GM19455 (cell line): ENCODE measurements around the gene PTTG1IP.

Source experiments
- ATAC-seq: cut with Tn5 transposase; IDR thresholded peaks from one replicate; pipeline ENCODE4 v1.9.1; 2021; ENCODE audit not compliant: unreplicated experiment

Gene PTTG1IP

DNA sequence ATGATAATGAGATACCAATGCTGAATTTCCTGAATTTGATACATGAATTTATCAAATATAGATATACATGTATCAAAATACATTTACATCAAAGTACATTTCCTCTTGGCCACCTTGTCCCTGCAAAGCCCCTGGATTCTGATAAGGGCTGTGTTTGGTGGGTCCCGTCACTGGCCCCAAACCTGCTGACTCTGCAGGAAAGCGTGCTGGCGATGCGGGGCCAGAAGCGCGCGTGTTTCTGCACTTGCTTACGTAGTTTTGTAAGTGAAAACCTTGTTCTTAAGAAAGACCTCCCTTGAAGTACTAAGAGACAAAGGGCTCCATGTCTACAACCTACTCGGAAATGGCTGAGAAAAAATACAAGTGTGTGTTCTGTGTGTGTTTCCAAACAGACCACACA is 36.2 kb upstream of the PTTG1IP start:
- ATAC-seq, result no peak

GRCh38 chr21:44908908-44909307 is 35.4 kb upstream of the PTTG1IP start:
- no peak for ATAC-seq

DNA sequence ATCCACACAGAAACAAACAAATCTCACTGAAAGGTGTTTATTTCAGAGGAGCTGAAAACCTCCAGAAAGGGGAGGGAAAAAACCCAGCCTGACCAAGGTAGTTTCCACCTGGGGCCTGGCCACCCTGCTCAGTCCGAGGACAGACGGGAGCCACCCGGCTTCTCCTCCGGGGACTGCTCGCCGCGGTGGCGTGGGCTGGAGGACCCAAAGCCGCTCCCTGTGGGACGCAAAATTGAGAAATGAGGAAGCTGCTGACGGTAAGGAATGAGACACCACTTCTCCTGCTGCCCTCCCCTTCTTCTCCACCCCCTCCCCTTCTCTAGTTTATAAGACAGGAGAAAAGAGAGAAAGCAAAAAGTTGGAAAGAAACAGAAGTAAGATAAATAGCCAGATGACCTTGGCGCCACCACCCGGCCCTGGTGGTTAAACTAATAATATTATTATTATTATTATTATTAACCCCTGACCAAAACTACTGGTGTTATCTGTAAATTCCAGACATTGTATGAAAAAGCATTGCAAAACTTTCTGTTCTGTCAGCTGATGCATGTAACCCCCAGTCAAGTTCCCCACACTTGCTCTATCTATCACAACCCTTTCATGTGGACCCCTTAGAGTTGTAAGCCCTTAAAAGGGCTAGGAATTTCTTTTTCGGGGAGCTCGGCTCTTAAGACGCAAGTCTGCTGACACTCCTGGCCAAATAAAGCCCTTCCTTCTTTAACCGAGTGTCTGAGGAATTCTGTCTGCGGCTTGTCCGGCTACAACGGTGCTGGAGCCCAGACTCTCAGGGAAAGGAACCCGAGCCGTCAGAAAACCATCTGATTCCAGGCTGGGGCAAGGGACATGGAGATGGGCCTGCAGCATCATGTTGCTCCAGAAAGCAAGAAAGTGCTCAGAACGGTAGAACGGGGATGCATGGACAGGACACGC is 34.7 kb upstream of the PTTG1IP start:
- ATAC-seq, result no peak

GRCh38 chr21:44907225-44907965 is 33.9 kb upstream of the PTTG1IP start:
- no peak for ATAC-seq

DNA sequence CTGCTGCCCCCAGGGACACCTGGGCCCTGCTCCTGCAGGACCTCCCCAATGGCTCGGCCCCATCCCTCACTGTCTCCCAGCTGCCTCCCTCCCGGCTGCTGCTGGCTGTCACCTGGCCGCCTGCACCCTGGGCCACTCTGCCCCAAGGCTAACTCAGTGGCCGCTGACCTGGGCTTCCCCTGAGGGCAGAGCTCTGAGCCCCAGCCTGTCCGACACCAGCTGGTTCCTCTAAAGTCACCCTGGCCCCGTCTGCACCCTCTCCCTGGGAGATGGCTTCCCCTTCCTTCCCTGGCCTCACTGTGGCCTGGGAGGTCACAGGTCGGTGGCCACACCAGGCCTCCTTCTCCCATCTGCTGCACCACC is 32.2 kb upstream of the PTTG1IP start:
- no peak for ATAC-seq

DNA sequence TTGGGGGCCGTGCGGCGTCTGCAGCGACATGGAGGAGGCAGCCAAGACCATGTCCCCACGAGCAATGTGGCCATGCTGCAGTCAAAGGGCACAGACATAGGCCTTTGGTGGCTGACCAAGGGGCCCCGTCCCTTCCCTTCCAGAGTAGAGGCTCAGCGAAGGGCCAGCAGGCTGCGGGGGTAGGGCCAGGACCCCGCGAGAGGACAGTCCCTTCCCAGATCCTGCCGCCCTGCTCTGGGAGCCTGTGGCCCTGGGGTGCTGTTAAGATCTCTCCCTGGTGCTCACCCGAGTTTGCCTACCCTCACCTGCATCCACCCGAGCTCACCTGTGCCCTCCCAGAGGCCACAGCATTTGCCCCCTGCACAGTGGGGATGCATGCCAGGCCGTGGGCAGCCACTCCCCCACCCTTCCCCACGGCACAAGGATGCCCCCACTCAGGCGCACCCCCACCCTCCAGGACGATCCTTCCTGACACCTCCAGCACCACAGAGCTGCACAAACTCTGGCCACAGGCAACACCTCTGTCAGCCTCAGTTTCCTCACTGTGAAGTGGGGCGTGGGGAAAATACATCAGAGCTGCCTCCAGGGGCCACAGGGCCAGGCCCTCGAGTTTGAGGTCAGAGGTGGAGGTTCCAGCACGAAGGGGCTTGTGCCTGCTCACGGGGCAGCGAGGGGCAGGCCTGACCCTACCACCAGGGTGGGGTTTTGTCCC is 31.7 kb upstream of the PTTG1IP start:
- no peak for ATAC-seq

- ATAC-seq, result no peak
Measured at GRCh38 chr21:44904141-44904923, 30.8 kb upstream of the PTTG1IP start.

DNA sequence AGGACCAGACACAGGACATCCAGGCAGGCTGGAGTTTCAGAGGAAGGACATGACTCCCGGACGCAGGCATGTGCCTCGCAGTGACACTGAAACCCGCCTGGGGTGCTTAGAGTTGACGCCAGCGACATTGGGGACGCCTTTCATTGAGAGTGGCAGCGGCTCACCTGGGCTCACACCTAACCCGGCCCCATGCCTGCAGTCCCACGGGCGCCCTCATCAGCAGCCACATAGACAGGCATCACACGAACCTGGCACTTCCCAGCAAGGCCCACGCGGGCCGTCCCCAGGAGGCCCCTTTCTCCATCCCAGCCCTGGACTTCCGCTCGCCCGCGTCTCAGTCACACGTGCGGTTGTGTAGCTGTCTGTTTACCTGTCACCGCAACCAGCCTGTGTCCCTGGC is 30.2 kb upstream of the PTTG1IP start:
- no peak for ATAC-seq

GRCh38 chr21:44903050-44903685 is 29.7 kb upstream of the PTTG1IP start:
- no peak for ATAC-seq

GRCh38 chr21:44902268-44903049 is 29.0 kb upstream of the PTTG1IP start:
- no peak for ATAC-seq

DNA sequence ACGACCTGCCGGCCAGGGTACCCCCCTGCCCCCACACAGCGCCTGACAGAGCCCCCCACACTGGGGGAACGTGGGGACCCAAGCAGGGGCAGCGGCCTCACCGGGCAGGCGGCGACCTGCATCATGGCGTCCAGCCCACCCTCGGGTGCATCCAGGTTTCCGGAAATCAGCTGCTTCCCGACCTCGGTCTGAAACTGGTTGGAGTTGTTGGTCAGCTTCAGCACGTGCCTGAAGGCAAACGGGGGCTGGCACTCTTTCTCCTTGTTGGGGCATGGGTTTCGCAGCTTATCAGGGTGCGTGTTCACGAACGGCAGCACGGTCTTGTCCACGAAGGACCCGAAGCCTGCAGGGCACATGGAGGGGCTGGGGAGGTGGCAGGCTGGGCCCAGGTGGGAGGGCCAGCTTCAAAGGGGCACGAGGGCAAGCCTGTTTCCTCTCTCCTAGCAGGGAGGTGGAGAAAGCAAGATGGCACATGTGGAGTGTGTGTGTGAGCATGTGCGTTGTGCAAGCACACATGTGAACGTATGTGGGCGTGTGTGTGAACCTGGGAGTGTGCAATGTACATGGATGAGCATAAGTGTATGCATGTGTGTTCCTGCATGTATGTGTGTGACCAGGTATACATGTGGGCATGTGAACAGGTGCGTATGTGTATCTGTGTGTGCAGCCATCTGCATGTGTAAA is 28.0 kb upstream of the PTTG1IP start:
- no peak for ATAC-seq

GRCh38 chr21:44900559-44901251 is 27.2 kb upstream of the PTTG1IP start:
- ATAC-seq, result no peak

DNA sequence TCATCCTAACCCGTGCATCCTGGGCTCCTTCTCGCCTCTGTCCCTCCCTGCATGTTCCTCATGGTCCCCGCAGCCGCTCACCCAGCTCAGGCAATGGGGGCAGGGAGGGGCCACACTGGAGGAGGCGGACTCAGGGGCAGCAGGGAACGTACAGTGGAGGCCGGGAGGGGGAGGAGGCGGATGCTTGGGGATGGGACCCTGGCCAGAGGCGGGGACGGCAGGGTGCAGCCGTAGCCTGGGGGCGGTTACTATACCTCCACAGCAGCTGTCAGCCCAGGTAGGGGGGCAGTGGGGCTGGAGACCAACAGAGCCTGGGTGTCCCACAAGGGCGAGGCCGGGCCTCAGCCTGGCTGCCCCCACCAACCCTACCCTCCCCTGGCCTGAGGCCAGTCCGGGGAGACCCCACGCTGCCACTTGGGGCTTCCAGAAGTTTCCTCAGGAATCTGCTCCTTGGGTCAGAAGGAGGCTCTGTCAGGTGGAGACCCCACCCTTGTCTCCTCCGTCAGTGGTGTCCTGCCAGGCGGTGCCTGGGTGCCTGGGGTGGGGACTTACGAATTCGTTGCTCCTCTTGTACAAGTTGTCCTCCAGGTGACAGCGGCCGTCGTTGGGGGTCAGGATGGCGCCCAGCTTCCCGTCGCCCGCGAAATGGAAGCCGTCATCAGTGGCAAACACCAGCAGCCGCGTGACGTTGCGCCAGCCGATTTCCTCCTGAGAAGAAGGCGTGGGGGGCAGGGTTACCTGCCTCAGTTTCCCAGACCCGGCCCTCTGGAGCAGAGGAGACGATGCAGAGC is 26.5 kb upstream of the PTTG1IP start:
- no peak for ATAC-seq

DNA sequence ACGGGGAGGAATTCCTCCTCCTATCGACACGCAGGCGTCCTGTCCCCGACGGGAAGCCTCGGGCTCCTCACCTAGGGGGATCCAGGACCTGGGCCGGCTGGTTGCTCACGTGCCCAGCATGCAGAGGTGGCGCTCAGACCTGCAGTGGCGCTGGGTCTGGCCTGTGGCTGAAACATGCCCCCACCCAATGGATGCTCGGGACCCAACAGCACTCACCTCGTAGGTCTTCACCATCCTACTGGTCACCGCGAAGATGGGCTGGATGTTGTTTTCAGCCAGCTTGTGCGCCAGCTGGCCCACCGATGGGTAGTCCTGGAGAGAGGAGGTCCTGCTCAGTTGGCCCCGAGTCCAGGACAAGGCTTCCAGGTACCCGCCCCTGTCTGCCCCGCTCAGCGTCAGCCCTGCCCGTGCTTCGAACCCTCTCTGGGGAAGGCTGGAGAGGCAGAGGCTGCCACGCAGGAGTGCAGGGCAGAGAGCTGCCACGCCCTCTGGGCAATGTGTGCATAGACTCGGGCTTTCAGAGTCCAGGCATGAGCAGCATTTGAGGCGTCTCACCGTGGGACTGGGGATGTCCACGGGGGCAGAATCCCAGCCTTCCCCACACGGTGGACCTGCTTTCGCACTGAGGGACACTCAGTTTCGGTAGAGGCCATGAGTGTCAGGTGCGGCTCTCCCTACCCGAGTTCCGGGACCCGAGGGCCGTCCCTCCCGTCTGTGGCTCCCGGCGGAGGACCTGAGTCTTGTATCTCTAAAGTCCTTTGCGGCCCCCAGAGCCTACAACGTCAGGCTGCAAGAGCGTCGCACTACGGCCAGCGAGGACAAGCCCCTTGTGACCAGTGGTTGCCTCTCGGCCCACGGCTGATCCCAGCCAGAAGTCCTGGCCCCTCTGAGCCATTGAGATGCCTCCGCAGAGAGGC is 25.6 kb upstream of the PTTG1IP start:
- ATAC-seq, result no peak

DNA sequence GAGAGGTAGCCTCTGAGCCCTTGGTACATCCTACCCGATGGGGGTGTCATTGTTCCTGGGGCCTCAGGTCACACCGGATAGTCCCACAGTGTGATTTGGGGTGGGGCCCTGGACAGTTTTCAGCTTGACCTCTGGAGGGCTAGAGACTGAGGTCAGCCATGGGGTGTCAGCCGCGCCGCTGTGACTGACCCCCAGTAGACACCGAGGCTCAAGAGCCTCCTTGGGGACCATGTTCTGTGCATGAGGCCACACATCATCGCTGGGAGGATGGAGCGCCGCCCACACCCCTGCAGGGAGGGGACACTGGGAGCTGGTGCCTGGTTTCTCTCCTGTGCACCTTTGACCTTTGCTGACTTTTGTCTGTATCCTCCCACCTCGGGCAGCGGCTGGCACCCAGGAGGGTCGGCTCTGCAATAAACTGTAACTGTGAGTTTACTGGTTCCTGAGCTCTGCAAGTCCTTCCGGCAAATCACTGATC is 24.6 kb upstream of the PTTG1IP start:
- ATAC-seq, result no peak

DNA sequence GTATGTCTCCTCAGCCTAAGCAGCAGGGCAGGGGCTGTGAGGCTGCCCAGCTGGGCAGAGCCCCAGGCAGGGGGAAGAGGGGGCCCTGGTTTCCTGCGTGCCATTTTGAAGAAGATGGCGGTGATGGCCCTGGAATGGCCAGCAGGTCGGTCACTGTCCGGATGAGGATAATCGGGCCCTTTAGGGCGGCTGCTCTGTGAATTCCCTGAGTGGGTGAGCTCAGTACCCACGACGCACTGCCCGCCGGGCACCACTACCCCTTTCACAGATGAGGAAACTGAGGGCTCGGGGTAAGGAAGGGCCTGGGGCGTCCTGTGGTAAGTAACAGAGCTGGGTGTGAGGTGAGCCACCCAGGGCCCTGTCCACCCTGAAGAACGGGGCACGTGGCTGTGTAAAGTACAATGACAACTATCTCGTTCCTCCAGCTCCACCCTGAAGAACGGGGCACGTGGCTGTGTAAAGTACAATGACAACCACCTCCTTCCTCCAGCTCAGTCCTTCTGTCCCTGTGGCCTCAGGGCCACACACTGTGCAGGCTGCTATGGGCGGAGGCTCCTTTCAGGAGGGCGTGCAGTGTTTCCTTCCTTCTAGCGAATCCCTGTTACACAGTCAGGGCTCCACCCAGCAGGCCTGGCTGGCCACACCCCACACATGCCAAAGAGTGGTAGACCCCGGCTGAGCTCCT is 24.0 kb upstream of the PTTG1IP start:
- no peak for ATAC-seq
